ENCODE data around the gene KCTD20.
"Not testable (repeated sequence)": the region's sequence is repeated elsewhere in the genome, so short reads cannot be mapped to it uniquely, and the experiment has no call there.

Gene KCTD20

DNA sequence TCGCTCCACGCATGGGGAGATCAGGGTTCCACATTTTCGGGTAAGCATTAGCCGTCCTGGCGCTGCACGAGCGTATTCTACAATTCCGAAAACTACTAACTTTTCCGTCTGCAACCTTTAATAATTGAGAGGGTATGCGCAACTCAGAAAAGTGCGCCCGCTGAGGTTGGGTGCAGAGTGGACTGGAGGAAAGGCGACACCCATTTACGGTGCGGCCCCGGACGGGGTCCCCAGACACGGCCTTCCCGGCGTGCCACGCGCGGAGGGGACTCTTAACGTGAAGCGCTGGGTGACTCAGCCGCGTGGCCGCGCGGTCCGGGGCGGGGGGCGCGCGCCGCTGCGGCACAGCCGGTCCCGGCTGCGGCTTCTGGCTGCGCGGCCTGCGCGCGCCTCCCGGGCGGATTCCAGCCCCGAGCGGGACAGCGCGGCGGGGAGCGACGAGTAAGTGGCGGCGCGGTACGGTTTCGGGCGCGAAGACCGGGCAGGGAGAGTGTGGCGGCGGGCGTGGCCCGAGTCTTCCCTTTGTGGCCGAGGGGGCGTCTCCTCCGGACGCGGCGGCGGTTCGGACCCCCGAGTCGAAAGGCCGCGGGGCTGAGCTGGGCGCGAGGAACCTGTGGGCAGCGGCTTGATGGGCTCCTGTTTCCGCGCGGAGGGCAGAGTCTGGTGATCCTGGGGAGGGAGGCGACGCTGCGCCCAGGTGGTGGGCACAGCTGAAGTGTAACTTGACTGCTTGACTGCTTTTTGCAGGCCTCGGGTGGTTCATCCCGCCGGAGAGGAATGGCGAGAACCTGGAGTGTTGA is at the start of gene KCTD20, which contains the start of gene PXT1:
TSS of gene KCTD20 (plus strand) at position 330 of the 800 bp plus-strand sequence. CDS start 27,098 bp downstream, outside the sequence.
TSS of gene PXT1 (minus strand) at position 184 of the 800 bp plus-strand sequence. CDS start 16,772 bp downstream, outside the sequence.
- peak; percentile 89 for DNase-seq (ENCODE audit: low read depth)

DNA sequence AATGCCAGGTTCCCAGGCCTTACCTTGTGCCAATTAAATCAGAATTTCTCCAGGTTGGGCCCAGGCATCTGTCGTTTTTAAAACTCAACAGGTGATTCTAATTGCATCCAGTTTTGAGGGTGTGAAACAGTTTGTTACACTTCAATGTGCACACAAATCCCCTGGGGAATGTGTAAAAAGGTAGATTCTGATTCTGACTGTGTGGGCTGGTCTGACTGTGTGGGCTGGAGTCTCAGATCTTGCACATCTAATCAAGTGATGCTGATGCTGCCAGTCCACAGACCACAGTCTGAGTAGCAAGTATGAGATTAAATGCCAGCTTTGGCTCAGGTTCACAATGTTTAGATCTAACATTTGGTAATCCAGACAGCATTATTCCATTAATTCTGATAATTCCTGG is 42.8 kb upstream of the KCTD20 start:
- no peak for DNase-seq (ENCODE audit: low read depth)

DNA sequence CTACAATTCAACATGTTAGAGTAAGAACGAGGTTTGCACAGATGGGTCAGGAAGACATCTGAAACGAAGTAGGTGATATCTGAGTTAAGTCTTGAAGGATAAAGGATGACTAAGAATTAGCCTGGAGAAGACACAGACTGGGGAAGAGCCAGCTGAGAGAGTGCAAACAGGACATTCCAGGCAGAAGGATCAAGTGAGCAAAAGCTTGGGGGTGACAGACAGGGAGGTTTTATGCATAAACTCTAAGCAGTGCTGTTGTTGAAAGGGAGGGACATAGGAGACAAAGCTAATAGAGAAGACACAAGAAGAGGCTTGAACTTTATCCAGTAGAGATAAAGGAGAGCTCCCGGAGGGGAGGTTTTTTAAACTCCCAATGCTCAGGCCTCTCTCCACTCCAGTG is 40.3 kb upstream of the KCTD20 start:
- DNase-seq (ENCODE audit: low read depth), result no peak

DNA sequence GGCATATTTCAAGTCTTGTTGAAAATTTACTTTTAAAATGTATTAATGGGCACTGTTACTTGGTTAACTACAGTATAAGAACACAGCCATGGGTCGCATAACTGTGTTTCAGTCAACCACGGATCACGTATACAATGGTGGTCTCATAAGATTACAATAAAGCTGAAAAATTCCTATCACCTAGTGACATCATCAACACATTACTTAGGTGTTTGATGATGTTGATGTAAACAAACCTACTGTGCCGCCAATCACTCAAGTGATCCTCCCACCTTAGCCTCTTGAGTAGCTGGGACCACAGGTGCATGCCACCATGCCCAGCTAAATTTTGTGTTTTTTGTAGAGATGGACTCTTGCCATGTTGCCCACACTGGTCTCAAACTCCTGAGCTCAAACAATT is 38.6 kb upstream of the KCTD20 start:
- DNase-seq (ENCODE audit: low read depth), result no peak

DNA sequence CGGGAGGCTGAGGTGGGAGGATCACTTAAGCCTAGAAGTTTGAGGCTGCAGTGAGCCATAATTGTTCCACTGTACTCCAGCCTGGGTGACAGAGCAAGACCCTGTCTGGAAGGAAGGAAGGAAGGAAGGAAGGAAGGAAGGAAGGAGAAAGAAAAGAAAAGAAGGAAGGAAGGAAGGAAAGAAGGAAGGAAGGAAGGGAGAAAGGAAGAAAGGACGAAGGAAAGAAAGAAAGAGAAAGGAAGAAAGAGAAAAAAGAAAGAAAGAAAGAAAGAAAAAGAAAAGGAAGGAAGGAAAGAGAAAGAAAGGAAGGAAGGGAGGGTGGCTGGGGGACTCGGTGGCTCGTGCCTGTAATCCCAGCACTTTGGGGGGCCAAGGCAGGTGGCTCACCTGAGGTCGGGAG is 33.1 kb upstream of the KCTD20 start:
- not testable (repeated sequence) for DNase-seq (ENCODE audit: low read depth)

DNA sequence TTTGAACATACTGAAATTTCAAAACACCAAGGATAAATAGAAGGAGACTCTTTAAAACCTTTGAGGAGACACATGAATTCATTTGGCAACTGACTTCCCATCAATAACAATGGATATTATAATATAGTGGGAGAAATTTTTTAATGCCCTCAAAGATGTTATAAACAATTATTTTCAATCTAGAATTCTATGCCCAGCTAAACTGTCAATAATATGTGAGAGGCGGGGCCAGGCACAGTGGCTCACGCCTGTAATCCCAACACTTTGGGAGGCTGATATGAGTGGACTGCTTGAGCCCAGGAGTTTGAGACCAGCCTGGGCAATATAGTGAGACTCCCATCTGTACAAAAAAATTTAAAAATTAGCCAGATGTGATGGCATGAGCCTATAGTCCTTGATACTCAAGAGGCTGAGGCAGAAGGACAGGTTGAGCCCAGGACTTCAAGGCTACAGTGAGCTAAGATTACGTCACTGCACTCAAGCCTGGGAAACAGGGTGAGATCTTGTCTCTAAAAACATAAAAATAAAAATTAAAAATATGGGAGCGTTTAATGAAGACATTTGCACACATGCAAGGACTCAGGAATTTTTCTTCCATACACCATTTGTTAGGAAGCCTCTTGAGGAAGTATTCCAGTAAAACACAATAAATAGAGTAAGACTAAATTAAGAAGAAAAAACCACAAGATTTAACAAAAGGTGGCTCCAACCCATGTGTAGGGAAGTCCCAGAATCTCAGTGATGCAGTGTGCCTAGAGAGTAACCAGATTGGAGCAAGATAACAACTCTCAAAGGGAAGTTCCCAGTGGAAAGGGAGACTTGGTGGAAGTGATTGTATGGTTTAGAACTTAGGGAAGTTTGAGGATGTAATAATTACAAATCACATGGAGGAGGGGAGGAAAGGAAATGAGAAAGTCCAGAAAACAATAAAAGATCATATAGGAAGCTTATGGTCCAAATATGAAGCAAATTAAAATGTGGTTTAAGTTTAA is 29.0 kb upstream of the KCTD20 start:
- no peak for DNase-seq (ENCODE audit: low read depth)

DNA sequence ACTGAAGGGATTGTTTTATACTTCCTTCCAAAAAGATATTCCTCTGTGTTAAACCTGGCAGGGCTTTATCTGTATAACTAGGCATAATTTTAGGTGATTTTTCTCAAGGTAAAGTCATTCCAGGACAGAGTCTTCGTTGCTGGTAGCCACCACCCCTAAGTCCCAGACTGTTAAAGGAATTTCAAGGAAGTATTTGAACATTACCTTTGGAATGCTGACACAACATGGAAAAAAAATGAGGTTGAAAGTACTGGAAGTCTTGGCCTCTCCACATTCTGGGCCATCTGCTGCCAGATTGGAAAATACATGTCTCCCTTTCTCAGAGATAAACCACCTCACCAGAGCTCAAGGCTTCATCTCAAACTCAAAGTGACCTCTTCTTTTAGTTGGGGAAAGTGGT is 28.3 kb upstream of the KCTD20 start:
- no peak for DNase-seq (ENCODE audit: low read depth)

DNA sequence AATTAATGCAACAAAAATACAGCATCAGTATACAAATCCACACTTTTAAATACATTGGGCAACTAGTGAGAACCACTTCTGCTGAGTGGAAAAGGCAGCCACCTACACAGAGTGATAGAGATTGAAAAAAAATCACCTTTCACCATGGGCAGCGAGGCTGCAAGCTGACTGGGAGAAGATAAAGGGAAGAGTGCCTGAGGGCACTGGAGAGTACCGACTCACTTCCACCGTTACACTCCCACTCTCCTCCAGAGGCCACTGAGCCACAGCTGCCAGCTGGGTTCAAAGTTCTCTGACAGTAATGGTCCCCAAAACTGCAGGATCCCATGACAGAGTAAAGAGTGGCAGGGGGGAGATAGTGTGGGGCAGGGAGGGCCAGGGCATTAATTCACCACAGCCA is 24.2 kb upstream of the KCTD20 start:
- DNase-seq (ENCODE audit: low read depth), result no peak

DNA sequence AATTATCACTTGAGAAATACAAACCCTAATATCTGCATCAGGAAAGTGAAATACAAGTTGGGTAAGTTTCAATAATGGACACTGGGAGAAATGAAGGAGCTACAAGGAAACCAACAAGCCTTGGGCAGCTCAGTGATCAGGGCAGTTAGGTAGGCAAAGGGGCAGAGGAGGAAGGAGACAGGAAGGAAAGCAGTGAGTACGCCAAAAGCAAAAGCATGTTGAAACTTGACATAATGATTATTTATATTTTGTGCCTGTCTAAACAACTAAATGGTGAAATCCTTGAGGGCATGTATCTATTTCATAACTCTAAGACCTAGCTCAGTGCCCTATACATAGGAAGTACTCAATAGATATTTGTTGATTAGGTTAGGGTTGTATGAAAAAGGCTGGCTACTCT is 23.5 kb upstream of the KCTD20 start:
- peak; percentile 34 for DNase-seq (ENCODE audit: low read depth)

DNA sequence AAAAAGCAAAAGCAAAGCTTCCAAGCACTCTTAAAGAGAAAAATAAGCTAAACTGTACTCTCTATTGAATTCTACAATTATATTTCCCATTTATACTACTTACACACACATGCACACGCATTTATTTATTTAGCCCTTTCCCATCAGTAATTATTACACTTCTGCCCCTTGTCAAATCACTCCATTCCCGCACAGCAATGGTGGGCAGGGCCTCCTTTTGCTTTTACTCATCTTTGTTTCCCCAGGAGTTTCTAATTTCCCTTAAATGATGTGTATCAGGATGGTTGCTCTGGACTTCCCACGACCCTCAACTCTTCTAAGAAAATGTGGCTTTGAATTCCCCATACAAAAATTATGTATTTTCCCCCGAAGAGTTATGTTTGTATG is 20.1 kb upstream of the KCTD20 start:
- no peak for DNase-seq (ENCODE audit: low read depth)

DNA sequence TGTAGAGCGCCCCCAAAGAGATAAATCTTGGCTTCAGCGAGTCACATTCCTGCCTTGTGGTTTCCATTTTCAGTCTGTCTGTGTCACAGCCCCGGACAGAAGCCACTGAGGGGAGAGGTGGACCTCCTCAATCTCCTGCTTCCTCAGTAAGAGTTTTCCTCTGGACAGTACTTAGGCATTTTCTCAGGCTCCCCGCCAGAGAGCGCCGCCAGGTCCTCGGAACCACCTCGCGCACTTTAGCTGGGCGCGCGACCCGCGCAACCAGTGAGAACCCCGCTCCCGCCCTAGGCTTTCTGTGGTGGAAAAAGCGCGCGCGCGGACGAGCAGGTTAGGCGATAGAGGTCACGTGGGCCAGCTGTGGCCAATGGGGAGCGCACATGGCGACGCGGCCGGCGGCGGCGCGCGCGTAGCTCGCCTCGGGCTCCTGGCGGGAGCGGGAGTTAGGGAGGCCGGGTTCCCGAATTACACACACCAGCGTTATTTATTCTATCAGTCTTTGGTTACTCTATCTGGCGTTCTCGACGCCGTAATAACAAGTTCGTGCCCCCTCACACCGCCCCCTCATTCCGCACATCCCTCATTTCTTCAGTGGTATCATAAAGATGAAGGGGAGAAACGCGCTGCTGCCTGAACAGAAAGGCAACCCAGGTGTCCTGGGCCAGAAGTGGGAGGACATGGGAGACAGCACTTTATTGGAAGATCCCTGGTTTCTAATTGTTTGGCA is 19.5 kb upstream of the KCTD20 start:
- peak; percentile 95 for DNase-seq (ENCODE audit: low read depth)

DNA sequence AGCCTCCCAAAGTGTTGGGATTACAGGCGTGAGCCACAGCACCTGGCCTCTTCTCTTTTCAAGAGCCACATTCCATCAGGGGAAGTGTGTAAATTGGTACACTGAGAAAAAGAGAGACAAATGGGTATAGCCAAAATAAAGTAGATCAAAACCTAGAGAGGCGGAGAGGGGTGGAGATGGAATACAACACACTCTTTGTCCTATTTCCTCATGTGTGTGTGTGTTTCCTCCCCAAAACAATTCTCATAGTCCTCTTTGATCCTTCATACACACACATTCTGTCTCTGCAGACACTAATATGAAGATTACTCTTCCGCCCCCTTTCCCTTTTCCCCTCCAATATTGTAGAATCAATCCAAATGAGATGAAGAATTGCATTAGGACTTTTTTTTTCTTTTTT is 16.2 kb upstream of the KCTD20 start:
- DNase-seq (ENCODE audit: low read depth), result no peak

DNA sequence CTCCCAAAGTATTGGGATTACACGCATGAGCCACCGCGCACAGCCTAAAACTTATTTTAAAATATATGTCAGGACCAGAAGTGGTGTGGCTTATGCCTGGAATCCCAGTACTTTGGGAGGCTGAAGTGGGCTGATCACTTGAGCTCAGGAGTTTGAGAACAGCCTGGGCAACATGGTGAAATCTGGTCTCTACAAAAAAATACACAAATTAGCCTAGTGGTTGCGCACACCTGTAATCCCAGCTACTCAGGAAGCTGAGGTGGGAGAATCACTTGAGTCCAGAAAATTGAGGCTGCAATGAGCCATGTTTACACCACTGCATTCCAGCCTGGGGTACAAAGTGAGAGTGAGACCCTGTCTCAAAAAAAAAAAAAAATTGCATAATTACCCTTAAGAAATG is 13.9 kb upstream of the KCTD20 start:
- no peak for DNase-seq (ENCODE audit: low read depth)

DNA sequence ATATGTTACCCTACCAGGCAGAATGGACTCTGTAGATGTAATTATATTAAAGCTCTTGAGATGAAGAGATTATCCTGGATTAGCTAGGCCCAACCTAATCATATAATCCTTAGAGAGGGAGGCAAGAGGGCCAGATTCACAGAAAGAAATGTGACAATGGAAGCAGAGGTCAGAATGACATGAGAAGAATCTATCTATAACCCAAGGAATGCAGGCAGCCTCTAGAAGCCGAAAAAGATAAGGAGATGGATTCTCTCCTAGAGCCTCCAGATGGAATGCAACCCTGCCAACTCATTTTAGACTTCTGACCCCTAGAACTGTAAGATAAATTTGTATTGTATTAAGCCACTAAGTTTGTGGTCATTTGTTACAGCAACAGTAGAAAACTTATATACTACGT is 12.4 kb upstream of the KCTD20 start:
- DNase-seq (ENCODE audit: low read depth), result no peak

DNA sequence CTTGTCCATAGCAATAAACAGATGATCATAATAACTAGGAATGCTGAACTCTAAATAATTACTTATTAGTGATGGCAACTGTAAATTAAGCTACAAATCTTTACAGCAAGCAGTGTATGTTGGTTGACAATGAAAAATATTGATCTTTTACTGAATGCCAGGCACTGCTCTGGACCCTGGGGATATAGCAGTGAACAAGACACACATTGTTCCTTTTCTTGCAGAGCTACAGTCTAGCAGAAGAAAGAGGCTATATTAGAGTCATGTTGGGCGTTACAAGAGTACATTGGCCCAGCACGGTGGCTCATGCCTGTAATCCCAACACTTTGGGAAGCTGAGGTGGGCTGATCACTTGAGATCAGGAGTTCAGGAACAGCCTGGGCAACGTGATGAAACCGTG is 11.6 kb upstream of the KCTD20 start:
- DNase-seq (ENCODE audit: low read depth), result no peak

DNA sequence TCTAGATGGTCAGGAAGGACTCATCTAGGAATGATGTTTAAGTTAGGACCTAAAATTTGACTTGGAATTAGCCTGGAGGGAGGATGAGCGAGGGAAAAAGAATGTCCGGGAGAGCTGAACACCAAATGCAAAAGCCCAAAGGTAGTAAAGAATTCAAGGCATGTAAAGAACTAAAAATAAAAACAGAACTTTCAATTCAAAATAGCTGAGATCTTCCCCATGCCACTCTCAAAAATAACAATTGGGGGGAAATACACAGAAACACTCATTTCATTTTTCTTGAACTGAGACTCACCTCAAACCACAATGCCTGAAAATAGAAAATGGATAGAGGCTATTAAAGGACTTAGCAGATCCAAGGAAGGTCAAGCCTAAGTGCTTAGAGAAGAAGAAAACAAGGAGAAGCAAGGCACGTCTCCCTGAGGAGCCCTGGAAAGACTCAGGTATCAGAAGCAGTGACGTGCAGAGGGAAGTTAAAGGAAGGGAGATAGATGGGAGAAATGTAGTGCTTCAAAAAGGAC is 10.6 kb upstream of the KCTD20 start:
- DNase-seq (ENCODE audit: low read depth), result peak; percentile 7

DNA sequence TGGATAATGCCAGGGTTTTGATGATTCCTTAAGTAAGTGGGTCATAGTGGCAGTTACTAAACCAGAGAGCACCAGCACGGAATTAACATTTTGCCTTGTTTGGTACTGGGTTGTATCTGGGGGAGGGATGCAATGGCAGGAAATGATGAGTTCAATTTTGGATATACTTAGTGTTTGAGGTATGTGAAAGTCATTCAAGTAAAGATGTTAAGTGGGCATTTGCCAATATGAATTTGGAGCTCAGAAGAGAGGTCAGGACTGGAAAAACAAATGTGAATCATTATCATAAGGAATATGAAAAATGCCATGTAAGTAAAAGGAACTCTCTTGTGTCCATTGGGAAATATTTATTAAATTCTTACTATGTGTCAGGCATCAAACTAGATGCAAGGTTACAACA is 6.3 kb upstream of the KCTD20 start:
- peak; percentile 77 for DNase-seq (ENCODE audit: low read depth)

DNA sequence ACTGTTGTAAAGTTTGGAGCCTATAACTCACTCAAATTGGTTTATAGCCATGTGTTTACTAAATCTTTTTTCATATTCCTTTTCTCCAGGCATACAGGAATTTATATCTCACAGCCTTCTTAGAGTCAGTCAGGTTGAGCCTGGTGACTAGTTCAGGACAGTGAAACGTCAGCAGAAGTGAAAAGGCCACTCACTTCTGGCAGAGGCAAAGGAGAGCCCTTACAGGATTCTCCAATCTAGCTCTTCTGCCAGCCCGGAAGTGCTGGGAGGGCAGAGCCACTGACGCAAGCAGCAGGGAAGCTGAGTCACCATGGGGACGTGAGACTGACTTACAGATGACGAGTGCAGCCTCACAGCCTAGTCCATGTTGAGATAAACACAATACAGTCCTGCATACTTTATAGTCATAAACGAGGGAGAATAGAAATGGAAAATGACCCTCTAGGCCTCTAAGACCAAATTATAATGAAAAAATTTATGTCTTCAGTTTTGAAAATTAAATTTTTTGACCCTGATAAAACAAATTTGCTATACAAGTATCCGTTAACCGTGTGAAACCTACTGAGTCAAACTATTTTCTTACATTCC is 1.4 kb upstream of the KCTD20 start:
- peak; percentile 99 for DNase-seq (ENCODE audit: low read depth)

DNA sequence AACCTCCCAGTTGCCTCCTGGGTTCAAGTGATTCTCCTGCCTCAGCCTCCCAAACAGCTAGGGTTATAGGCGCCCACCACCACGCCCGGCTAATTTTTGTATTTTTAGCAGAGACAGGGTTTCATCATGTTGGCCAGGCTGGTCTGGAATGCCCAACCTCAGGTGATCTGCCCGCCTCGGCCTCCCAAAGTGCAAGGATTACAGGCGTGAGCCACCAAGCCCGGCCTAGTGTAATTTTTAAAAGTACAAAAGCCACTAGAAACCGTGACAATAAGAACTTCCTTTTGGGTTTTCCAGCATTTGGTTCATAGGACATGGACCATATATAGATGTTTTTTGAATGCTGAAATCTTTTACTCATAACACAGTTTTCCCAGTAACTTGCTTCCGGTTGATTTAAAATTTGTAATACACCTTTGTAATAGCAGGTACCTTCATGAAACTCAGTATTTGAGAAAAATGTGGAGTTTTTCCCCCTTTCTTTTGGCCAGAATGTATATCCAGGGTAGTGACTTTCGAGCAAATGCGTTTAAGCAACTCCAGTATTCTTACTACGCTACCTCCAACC is 613 bp upstream of the KCTD20 start:
- no peak for DNase-seq (ENCODE audit: low read depth)

DNA sequence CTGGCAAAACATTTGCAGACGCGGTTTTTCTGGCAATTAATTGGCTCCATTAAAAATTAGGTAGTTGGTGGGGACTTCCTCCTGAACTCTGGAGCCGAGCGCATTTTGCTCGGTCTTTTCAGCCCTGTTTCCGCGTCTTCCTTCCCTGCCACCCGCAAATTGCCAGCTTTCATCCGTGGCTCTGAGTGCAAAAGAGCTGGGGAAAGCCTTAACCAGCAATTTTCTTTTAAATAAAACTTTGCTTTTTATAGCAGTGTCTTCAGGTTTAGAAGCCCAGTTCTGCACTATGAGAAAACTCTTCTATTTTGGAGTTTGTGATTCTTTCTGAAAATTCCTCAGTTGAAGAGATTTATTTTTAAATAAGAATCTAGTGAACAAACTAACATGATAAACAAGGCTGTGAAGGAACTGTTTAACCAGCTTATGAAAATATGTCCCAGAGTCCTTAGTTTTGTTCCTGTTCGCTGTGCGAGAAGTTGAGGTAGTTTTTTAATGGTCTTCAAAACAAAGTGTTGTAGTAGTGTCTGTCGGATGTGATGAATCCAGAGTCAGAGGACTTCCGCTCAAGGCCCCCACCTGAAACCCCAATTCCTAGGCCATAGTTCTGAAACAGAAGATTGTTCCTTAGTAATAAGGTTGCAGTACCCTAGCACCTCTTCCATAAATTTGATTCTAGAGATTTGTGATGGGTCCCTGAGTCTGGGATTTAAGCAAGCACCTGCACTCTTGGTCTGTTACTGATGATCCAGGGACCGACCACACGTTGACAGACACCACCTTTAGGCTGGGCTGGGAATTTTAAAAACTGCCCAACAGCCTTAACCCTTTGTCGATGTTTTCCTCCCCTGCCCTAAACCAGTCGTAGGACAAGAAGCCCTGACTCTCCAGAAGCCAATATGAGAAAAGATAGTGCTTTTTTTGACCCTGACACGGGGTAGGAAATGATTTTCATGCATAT is 950 bp downstream of the KCTD20 start:
- DNase-seq (ENCODE audit: low read depth), result no peak

Measured in fibroblast of gingiva (primary cell).